NCI-H1092 treated with DMSO at 0.1 percent for 48 hours (cell line): ENCODE data around the gene RASSF6.
"Not testable (repeated sequence)": the region's sequence is repeated elsewhere in the genome, so short reads cannot be mapped to it uniquely, and the experiment has no call there.

Experiments used
- DNase-seq: peaks from one replicate; lab custom pipeline; 2025; lab: John Stamatoyannopoulos, UW

RASSF6 gene, protein sequence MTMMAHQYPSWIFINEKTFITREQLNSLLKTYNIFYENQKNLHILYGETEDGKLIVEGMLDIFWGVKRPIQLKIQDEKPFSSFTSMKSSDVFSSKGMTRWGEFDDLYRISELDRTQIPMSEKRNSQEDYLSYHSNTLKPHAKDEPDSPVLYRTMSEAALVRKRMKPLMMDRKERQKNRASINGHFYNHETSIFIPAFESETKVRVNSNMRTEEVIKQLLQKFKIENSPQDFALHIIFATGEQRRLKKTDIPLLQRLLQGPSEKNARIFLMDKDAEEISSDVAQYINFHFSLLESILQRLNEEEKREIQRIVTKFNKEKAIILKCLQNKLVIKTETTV

GRCh38 chr4:73620115-73620792 lies at the start of gene RASSF6:
RASSF6 (minus strand) TSS chr4:73620436; CDS start chr4:73611795, 8,641 bp downstream.
- DNase-seq: peak; percentile 61

- DNase-seq: peak; percentile 40
Observed at GRCh38 chr4:73669410-73670183, 49.4 kb upstream of the RASSF6 start.

- DNase-seq: peak; percentile 85
Observed at GRCh38 chr4:73668782-73669201, 48.6 kb upstream of the RASSF6 start.

GRCh38 chr4:73665924-73666323 lies 45.7 kb upstream of the RASSF6 start:
- not testable (repeated sequence) for DNase-seq

DNA sequence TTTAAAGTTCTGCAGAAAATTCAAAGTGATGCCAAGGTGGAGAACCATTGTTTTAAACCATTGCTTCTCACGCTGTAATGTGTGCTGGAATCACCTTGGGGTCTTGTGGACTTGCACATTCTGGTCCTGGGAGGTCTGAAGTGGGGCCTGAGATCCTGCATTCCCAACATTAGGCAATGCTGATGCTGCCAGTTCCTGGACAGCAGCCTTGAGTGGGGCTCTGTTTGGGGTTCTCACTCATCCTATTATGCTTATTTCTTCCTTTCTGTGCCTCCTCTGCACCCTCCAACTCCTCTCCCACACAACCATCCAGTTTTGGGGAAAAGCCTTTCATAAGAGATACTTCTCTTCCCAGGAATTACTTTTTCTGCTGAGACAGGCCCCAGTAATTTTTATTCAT lies 44.2 kb upstream of the RASSF6 start:
- DNase-seq: no peak

DNA sequence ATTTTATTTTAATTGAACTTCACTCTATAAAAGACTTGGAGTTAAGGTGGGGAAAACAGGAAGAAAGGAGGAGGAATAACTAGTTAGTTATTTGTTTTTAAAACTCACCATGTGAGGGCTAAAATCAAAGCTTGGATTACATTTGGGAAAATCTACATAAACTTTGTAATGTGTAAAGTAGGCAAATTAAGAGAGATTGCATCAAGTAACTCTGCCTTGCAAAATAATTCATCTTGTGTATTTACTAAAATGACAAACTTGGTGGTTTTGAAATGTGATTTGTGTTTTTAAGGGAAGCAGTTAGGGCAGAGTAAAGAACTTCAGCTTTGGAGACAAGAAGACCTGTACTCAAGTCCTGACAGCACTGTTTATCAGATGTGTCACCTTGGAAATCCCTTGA lies 43.3 kb upstream of the RASSF6 start:
- no peak for DNase-seq

- peak; percentile 77 for DNase-seq
Observed at GRCh38 chr4:73662709-73663546, 42.7 kb upstream of the RASSF6 start.

DNA sequence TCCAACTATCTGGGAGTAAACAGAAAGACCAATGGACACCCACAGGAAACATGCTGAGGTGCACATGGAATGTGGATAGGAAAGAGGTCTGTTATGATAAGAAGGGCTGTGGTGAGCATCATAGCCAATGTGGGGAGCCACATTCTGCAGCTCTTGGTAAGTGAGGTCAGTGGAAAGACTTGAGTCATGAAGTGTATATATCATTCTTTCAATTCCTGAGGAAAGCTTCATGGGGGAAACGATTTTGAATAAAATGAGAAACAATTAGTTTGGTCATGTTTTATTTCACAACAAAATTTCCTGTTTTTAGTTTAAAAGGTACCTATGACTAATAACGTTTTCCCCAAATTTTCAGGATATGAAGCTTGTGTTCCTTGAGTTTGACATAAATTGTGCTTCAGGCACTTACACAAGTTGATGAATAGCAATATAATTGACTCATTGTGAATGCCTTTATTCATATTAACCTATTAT lies 41.4 kb upstream of the RASSF6 start:
- no peak for DNase-seq

- DNase-seq: no peak
Observed at GRCh38 chr4:73660808-73661207, 40.6 kb upstream of the RASSF6 start.

DNA sequence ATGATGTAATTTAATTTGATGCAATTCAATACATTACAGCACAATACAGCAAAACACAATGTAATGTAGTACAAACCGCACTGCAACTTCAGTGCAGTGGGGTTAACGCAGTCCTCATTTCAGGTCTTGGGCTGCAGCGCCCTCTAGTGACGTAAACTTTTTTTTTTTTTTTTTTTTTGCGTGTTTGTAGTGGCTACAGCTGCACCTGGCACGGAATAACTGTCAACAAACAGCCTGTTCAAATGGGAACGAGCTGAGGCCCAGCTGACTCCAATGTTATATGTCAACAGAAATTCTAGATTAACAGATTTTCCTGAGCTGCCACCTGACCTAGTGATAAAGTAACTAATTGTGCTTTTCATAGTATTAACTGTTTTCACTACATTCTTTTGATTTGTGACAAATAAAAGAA lies 33.5 kb upstream of the RASSF6 start:
- peak; percentile 92 for DNase-seq

DNA sequence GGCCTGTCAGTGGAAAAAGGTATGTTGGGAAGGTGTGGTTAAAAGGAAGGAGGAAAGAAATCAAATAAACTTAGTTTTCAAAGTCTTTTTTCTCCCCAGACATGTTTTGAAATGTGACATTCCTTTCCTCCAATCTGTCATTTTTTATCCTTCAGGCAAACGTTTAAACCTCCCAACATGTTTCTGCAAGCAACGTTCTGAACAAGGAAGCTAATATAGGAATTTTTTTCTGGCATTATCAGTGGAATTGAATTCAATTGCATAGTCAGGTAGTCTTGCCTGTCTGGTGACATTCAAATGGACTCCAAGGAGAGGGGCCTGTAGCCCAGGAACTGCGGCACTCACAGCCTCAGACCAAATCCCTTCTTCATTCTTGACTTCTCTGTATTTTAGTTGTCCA lies 30.0 kb upstream of the RASSF6 start:
- no peak for DNase-seq

- DNase-seq: peak; percentile 83
Observed at GRCh38 chr4:73648478-73648877, 28.2 kb upstream of the RASSF6 start.

GRCh38 chr4:73646117-73646516 lies 25.9 kb upstream of the RASSF6 start:
- no peak for DNase-seq

- DNase-seq: peak; percentile 14
Observed at GRCh38 chr4:73631565-73632226, 11.5 kb upstream of the RASSF6 start.

DNA sequence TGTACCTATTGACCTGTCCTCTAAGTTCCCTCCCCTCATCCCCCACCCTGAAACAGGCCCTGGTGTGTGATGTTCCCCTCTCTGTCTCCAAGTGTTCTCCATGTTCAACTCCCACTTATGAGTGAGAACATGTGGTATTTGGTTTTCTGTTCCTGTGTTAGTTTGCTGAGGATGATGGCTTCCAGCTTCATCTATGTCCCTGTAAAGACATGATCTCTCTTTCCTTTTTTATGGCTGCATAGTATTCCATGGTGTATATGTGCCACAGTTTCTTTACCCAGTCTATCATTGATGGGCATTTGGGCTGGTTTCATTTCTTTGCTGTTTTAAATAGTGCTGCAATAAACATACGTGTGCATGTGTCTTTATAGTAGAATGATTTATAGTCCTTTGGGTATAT lies 8.6 kb upstream of the RASSF6 start:
- not testable (repeated sequence) for DNase-seq

- no peak for DNase-seq
Observed at GRCh38 chr4:73621357-73621756, 1.1 kb upstream of the RASSF6 start.

DNA sequence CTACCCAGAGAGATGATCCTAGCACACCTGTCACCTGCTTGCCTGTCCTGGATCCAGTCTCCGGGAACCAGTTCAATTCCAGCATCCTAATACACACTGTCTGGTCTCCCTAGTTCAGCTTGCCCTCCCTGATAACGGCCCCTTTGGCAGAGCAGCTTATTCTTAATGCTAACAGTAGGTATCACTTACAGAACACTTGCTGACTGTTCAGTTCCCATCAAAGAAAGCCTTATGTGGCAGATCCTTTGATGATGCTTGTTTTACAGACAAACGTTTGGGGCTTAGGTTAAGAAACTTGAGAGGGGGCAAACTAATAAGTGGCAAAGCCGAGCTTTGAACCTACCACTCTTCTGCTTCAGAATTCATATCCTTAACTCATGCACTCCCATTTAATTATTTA lies 890 bp downstream of the RASSF6 start:
- peak; percentile 56 for DNase-seq

- DNase-seq: no peak
Observed at GRCh38 chr4:73617256-73617655, 3.0 kb downstream of the RASSF6 start.

- no peak for DNase-seq
Observed at GRCh38 chr4:73615613-73616012, 4.6 kb downstream of the RASSF6 start.

- no peak for DNase-seq
Observed at GRCh38 chr4:73614311-73614867, 5.8 kb downstream of the RASSF6 start.

- DNase-seq: no peak
Observed at GRCh38 chr4:73613130-73613529, 7.1 kb downstream of the RASSF6 start.
